Subcutaneous adipose tissue (tissue), 4 donors: ENCODE results near the gene ATP8B3. TPM values are rescaled to one million over a fixed set of nuclear protein-coding genes. Genes with fewer than 3 reads are reported as not detected.

Source experiments
- total RNA-seq, 4 donors: library from RNA; depleted of rRNA; stranded (reverse); fragments of >200 nt; gene quantifications; one replicate each; pipeline ENCODE4 v1.1.0, GENCODE V29; 2016
- TF ChIP-seq, protein P1 (sequence below): fragments of 450-650 bp; IDR thresholded peaks from one replicate; pipeline ENCODE4 v1.5.1; 2016; ENCODE audit warnings: low read depth, mild to moderate bottlenecking, control low read depth, antibody characterized with exemption, moderate library complexity

The ATP8B3 gene
- total RNA-seq, 4 donors from 2014 or later, result 1.5 to 3.3 (median 1.8) TPM

DNA sequence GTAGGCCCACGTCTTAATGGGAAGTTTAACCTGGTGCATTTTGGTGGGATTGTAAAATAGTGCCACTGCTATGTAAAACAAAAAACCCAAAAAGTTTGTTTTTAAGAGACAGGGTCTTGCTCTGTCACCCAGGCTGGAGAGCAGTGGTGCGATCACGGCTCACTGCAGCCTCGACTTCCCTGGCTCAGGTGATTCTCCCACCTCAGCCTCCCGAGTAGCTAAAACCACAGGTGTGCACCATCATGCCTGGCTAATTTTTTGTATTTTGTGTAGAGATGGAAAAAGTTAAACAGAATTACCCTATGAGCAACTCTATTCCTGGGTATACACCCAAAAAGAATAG lies 37.0 kb upstream of the ATP8B3 start:
- TF ChIP-seq, protein P1, sequence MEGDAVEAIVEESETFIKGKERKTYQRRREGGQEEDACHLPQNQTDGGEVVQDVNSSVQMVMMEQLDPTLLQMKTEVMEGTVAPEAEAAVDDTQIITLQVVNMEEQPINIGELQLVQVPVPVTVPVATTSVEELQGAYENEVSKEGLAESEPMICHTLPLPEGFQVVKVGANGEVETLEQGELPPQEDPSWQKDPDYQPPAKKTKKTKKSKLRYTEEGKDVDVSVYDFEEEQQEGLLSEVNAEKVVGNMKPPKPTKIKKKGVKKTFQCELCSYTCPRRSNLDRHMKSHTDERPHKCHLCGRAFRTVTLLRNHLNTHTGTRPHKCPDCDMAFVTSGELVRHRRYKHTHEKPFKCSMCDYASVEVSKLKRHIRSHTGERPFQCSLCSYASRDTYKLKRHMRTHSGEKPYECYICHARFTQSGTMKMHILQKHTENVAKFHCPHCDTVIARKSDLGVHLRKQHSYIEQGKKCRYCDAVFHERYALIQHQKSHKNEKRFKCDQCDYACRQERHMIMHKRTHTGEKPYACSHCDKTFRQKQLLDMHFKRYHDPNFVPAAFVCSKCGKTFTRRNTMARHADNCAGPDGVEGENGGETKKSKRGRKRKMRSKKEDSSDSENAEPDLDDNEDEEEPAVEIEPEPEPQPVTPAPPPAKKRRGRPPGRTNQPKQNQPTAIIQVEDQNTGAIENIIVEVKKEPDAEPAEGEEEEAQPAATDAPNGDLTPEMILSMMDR, result no peak

DNA sequence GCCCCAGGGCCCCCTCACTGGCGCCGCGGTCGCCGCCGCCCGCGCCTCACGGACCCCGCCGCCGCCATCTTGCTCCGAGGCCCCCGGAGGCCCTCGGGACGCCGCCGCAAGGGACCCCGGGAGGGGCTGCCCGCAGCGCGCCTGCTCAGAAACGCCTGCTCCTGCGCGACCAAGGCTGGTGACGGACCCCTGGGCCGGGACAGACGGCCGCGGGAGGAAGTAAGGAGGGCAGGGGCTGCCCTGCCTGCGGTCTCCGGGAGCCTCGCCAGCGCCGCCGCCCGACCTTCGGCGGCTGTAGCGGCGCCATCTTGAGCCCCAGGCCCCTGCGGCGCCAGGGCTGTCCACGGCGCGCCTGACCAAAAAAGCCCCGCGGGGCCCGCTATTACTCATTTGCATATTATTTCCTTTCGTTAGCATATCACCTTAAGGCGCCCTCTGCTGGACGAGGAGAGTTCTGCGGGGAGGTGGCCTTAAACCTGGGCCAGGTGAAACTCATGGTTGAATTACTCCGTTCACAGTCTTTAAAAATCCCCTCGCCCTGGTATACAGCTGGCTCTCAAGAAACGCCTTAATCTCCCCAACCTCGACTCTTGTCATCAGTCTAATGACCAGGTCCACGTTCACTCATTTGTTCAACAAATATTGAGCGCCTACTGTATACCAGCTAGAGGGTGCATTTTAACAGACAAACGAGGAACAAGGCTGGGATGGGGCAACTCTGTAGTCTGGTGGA lies 36.5 kb upstream of the ATP8B3 start, which contains the start of gene REXO1:
Gene REXO1, minus strand, starts transcription at position 85 of the 733 bp plus-strand sequence. CDS start 125 bp downstream, outside the sequence.
- TF ChIP-seq, protein P1, result no peak

DNA sequence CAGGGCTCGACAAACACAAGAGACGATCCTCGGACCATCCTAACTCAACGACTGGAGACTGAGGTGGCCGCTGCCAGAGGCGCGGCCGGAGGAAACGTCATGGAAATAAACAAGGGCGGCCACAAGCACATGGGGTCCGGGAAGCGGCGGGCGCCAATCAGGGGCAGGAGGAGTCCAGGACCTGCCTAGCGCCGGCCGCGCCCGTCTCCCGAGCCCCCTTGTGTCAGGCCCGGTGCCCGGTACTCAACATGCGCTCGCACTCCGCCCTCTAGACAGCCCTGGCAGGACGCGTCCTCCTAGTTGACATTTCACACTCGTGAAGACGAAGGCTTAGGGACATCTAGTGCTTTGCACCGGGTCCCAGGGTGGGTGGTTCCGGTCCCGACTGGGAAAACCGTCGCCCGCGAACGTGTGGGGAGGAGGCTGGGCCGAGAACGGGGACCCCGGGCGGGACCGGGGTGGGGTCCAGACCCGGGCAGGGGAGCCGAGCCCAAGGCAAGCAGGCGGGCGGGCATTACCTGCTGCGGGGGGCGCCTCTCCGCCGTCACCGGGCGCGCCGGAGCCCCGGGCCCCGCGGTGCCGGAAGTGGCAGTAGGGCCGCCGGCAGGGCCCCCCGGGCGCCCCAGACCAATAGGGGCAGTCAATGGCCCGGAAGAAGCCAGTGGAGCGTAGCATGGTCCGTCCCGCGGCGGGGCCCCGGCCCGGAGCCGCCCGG lies 35.8 kb upstream of the ATP8B3 start:
- TF ChIP-seq, protein P1, result no peak

DNA sequence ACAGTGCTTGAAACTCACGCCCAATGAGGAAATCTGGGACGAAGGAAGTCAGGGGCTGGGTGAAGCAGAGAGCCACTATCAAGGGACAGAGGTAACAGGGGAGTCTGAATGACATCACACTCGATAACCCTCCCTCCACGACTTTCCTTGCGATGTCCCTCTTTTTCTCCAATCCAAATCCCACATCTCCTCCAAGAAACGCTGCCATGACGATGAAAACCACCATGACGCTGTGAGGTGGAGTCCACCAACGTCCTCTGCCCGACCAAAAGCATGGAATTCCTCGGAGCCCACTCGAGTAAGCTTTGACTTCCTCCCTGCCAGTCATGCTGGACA lies 35.2 kb upstream of the ATP8B3 start:
- TF ChIP-seq, protein P1, result no peak

DNA sequence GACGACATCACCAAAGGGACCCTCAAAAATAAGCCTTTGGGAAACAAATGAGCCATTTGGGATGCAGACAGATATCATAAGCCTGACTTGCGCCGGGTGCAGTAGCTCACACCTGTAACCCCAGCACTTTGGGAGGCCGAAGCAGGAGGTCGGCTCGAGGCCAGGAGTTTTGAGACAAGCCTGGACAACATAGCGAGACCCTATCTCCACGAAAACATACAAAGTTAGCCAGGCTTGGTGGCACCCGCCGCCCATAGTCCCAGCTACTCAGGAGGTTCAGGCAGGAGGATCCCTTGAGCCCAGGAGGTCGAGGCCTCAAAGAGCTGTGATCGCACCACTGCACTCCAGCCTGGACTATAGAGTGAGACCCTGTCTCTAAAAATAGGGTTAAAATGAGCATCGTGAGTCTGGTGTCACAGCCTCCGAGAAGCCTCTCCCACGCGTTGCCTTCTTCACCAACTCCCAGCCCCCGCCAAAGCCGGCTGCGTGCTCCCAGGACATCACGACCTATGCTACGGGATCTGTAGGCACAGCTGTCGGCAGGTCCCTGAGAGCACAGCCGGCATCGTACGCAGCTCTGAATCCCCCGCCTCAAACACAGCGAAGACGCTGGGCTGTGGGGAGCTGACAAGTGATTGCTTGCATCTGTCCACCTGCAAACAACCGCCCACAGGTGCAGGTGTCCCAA lies 34.6 kb upstream of the ATP8B3 start:
- TF ChIP-seq, protein P1, result no peak

DNA sequence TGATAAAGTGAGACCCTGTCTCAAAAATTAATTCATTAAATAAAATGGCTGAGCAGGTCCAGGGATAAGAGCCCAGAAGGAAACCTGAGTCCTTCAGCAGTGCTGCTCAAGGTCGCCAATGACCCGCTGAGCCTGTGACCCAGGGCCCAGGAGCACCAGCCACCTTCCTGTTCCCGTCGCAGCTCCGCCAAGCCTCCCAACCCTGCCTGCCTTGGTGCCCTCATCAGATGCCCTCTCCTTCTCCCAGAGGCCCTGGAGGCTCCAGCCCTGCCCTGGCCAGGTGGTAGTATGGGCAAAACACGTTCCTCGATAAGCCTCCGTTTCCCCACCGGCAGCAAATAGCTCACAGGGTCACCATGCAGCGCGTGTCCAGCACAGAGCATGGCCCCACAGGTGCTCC lies 33.6 kb upstream of the ATP8B3 start:
- TF ChIP-seq, protein P1, result no peak

DNA sequence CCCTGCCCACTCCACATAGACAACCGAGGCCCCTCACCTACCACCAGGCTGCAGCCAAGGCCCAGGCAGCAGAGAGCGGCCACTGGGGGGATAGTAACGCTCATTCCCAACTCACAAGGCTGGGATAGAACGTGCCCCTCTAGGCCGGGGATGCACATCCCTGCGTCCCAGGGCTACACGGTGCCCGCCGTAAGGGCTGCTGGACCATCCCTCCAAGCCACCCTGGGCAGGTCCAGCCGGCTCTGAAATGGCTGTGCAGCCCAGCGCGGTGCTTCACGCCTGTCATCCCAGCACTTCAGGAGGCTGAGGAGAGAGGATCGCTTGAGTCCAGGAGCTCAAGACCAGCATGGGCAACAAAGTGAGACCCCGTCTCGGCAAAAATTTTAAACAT lies 33.0 kb upstream of the ATP8B3 start:
- TF ChIP-seq, protein P1, result no peak
